ENCODE results near the gene ACVR1B. TPM values are rescaled to one million over a fixed set of nuclear protein-coding genes. Genes with fewer than 3 reads are reported as not detected.

ACVR1B gene
- total RNA-seq, 2 donors from 2014 or later = 7.2 to 8.4 TPM

GRCh38 chr12:51911788-51912711 is 39.4 kb upstream of the ACVR1B start:
- Mint-ChIP-seq H3K9me3 (no peaks in the 10 kb centered on the region), H3K4me3 (no peak overlapping the region), H3K4me1 (ENCODE audit: low read depth) (no peaks in the 10 kb centered on the region), H3K27ac (no peak overlapping the region), H3K27me3 (ENCODE audit: low read depth) (peaks cover 21% of the 10 kb centered on the region), H3K36me3 (ENCODE audit: insufficient read depth in 2 of 2) (no peaks in the 10 kb centered on the region)
- ATAC-seq (replicated peaks in 1 of 2) (no peak), DNase-seq (no peak)

DNA sequence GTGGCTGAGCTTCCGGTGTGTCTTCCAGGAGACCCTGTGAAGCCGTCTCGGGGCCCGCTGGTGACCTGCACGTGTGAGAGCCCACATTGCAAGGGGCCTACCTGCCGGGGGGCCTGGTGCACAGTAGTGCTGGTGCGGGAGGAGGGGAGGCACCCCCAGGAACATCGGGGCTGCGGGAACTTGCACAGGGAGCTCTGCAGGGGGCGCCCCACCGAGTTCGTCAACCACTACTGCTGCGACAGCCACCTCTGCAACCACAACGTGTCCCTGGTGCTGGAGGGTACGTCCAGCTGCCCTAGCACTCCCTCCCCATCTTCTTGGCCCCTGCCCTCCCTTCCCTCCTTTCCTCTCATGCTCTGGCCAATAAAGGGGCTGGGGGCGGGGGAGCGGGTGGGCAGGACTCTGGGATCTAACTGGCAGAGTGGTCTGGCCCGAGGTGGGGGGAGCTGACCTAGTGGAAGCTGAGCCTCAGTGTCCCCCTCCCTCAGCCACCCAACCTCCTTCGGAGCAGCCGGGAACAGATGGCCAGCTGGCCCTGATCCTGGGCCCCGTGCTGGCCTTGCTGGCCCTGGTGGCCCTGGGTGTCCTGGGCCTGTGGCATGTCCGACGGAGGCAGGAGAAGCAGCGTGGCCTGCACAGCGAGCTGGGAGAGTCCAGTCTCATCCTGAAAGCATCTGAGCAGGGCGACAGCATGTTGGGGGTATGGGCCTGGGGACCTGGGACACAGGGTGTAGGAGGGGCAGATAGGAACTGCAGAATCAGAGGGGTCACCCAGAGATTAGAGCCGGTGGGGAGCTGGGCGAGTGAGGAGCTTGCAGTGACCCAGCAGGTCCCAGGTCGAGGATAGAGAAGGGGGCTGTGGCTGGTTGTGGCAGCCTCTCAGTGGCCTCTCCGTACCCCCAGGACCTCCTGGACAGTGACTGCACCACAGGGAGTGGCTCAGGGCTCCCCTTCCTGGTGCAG is 38.1 kb upstream of the ACVR1B start:
- ATAC-seq (replicated peaks in 1 of 2) (no peak), DNase-seq (no peak)
- Mint-ChIP-seq H3K36me3 (ENCODE audit: insufficient read depth in 2 of 2) (no peaks in the 10 kb centered on the region), H3K4me1 (ENCODE audit: low read depth) (no peaks in the 10 kb centered on the region), H3K27me3 (ENCODE audit: low read depth) (peaks cover 15% of the 10 kb centered on the region), H3K4me3 (no peak overlapping the region), H3K27ac (no peak overlapping the region), H3K9me3 (no peaks in the 10 kb centered on the region)

DNA sequence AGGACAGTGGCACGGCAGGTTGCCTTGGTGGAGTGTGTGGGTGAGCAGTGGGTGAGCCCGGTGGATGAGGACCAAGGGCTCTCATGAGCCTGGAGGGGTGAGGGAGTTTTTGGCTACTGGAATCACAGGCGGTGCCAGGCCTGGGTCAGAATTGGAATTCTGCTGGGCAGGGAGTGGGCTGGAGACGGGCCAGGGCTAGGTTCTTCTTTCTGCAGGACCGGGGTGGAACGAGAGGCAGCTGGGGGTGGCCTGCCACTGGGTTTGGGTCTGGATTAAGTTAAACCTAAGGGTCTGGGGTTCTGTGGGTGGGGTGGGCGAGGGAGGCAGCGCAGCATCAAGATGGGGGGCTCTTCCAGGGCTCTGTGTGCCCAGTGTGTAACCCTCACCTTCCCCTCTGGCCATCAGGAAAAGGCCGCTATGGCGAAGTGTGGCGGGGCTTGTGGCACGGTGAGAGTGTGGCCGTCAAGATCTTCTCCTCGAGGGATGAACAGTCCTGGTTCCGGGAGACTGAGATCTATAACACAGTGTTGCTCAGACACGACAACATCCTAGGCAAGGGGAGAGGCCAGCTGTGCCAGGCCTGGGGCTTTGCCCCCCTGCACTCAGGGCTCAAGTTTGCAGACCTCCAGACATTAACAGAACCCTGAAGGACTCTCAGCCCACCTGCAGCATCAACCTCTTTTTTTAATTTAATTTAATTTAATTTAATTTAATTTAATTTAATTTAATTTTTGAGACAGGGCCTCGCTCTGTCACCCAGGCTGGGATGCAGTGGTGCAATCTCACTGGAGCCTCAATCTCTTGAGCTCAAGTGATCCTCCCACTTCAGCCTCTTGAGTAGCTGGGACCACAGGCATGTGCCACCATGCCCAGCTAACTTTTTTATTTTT is 37.2 kb upstream of the ACVR1B start:
- H3K4me1 Mint-ChIP-seq (ENCODE audit: low read depth) = no peaks in the 10 kb centered on the region

GRCh38 chr12:51915003-51915625 is 36.4 kb upstream of the ACVR1B start:
- peaks cover 3% of the 10 kb centered on the region for H3K27me3 Mint-ChIP-seq (ENCODE audit: low read depth)
- H3K9me3 Mint-ChIP-seq = no peaks in the 10 kb centered on the region
- H3K4me3 Mint-ChIP-seq = no peak overlapping the region

More for the DNA sequence above, 37.2 kb upstream of the ACVR1B start:
- Mint-ChIP-seq H3K27ac (no peak overlapping the region), H3K36me3 (ENCODE audit: insufficient read depth in 2 of 2) (no peaks in the 10 kb centered on the region), H3K4me3 (no peak overlapping the region), H3K9me3 (no peaks in the 10 kb centered on the region), H3K27me3 (ENCODE audit: low read depth) (peaks cover 8% of the 10 kb centered on the region)
- DNase-seq (no peak), ATAC-seq (replicated peaks in 1 of 2) (no peak)

GRCh38 chr12:51915951-51916350 is 35.5 kb upstream of the ACVR1B start:
- H3K4me1 Mint-ChIP-seq (ENCODE audit: low read depth) = no peaks in the 10 kb centered on the region
- ATAC-seq (replicated peaks in 1 of 2) (no peak), DNase-seq (no peak)
- H3K36me3 Mint-ChIP-seq (ENCODE audit: insufficient read depth in 2 of 2) = no peaks in the 10 kb centered on the region
- no peak overlapping the region for H3K4me3 Mint-ChIP-seq
- no peaks in the 10 kb centered on the region for H3K27me3 Mint-ChIP-seq (ENCODE audit: low read depth)
- H3K27ac Mint-ChIP-seq = no peak overlapping the region
- H3K9me3 Mint-ChIP-seq = no peaks in the 10 kb centered on the region

More at GRCh38 chr12:51915003-51915625, 36.4 kb upstream of the ACVR1B start:
- Mint-ChIP-seq H3K36me3 (ENCODE audit: insufficient read depth in 2 of 2) (no peaks in the 10 kb centered on the region), H3K27ac (no peak overlapping the region), H3K4me1 (ENCODE audit: low read depth) (no peaks in the 10 kb centered on the region)
- DNase-seq (no peak), ATAC-seq (replicated peaks in 1 of 2) (no peak)

DNA sequence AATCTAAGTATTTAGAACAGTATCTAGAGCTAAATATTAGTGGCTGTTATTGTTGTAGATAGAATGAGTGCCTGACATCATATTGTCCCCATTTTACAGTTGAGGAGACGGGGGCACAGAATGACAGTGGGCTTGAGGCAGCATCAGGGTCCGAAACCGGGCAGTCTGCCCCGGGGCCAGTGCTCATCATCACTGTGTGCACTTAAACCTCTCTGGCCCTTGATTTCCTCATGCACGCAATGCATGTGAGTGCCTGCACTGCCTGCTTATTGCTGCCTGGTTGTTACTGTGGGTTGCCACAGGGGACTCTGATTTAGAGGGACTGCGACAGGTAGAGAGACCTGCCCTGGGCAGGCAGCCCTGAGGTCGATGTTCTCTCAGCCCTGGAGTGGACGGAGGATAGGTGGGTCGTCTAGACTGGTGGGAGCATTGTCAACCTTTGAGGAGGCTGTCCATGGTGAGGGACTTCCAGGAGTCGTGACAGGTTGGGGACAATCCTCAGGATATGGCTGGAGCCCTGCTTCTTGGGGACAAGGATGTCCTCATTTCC is 34.4 kb upstream of the ACVR1B start:
- DNase-seq = no peak

GRCh38 chr12:51917746-51918453 is 33.6 kb upstream of the ACVR1B start:
- H3K27ac Mint-ChIP-seq = no peak overlapping the region
- no peaks in the 10 kb centered on the region for H3K9me3 Mint-ChIP-seq
- H3K4me3 Mint-ChIP-seq = no peak overlapping the region
- no peak for DNase-seq
- H3K36me3 Mint-ChIP-seq (ENCODE audit: insufficient read depth in 2 of 2) = no peaks in the 10 kb centered on the region
- ATAC-seq (replicated peaks in 1 of 2) = no peak
- no peaks in the 10 kb centered on the region for H3K27me3 Mint-ChIP-seq (ENCODE audit: low read depth)
- no peaks in the 10 kb centered on the region for H3K4me1 Mint-ChIP-seq (ENCODE audit: low read depth)

More for the DNA sequence above, 34.4 kb upstream of the ACVR1B start:
- H3K27ac Mint-ChIP-seq = no peak overlapping the region
- no peaks in the 10 kb centered on the region for H3K36me3 Mint-ChIP-seq (ENCODE audit: insufficient read depth in 2 of 2)
- ATAC-seq (replicated peaks in 1 of 2) = no peak
- no peak overlapping the region for H3K4me3 Mint-ChIP-seq
- H3K9me3 Mint-ChIP-seq = no peaks in the 10 kb centered on the region
- H3K4me1 Mint-ChIP-seq (ENCODE audit: low read depth) = no peaks in the 10 kb centered on the region
- no peaks in the 10 kb centered on the region for H3K27me3 Mint-ChIP-seq (ENCODE audit: low read depth)

DNA sequence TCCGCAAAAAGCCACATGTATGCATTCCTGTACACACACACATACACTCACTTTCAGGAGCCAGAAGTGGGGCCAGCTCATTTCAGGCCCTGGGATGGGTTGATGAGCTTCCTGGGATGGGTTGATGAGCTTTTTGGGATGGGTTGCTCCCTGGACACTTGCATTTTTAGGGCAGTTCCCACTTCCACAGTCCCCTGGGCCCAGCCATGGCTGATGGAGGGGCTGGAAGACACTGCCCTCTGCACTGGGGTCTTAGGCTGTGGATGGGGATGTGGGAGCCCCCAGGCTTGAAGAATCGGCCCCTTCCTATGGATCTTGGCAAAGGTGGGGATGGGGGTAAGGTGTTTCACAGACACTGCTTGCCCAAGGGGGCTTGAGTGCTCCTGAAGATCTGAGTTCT is 31.5 kb upstream of the ACVR1B start:
- ATAC-seq (replicated peaks in 1 of 2) (no peak), DNase-seq (no peak)
- Mint-ChIP-seq H3K36me3 (ENCODE audit: insufficient read depth in 2 of 2) (no peaks in the 10 kb centered on the region), H3K4me3 (no peak overlapping the region), H3K9me3 (no peaks in the 10 kb centered on the region), H3K27ac (no peak overlapping the region), H3K27me3 (ENCODE audit: low read depth) (no peaks in the 10 kb centered on the region), H3K4me1 (ENCODE audit: low read depth) (peaks cover 6% of the 10 kb centered on the region)

- ATAC-seq (replicated peaks in 1 of 2) (no peak), DNase-seq (no peak)
- no peak overlapping the region for H3K4me3 Mint-ChIP-seq
- H3K27ac Mint-ChIP-seq = no peak overlapping the region
- no peaks in the 10 kb centered on the region for H3K9me3 Mint-ChIP-seq
- H3K36me3 Mint-ChIP-seq (ENCODE audit: insufficient read depth in 2 of 2) = no peaks in the 10 kb centered on the region
- no peaks in the 10 kb centered on the region for H3K27me3 Mint-ChIP-seq (ENCODE audit: low read depth)
- H3K4me1 Mint-ChIP-seq (ENCODE audit: low read depth) = peaks cover 6% of the 10 kb centered on the region
Observed at GRCh38 chr12:51921017-51921725, 30.3 kb upstream of the ACVR1B start.

DNA sequence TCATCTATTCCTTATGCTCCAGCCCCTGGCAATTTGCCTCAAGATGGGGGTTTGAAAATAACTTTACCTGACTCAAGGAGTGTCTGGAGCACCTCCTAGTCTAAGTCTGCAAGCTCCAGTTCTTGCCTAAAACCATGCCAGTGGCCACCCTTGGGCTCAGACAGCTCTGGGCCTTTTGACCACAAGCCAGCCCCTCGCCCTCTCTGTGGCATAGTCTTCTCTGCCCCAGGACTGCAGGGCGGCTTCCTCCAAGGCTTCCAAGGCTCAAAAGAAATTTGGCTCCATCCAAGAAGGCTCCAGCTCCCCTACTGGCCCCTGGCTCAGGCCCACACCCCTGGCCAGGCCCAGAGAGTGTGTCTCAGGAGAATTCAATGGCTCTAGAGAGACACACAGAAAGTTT is 29.4 kb upstream of the ACVR1B start:
- no peaks in the 10 kb centered on the region for H3K36me3 Mint-ChIP-seq (ENCODE audit: insufficient read depth in 2 of 2)
- H3K4me3 Mint-ChIP-seq = no peak overlapping the region
- H3K9me3 Mint-ChIP-seq = no peaks in the 10 kb centered on the region
- no peak overlapping the region for H3K27ac Mint-ChIP-seq
- ATAC-seq (replicated peaks in 1 of 2) = no peak
- H3K27me3 Mint-ChIP-seq (ENCODE audit: low read depth) = no peaks in the 10 kb centered on the region
- DNase-seq = no peak
- H3K4me1 Mint-ChIP-seq (ENCODE audit: low read depth) = peaks cover 6% of the 10 kb centered on the region

Data from activated T-cell treated with anti-CD3 and anti-CD28 coated beads, Interleukin-2, amount 50 U/mL, for 72 hours (primary cell).